Uterus (tissue), 2 donors: ENCODE results near the gene PIP5K1C.

Experiments
- POLR2A ChIP-seq, 2 donors: fragments of 450-650 bp; IDR thresholded peaks; one replicate each; pipeline ENCODE4 v1.6.1; 2016; ENCODE audit warnings: antibody characterized with exemption in 2 of 2, mild to moderate bottlenecking in 1 of 2, moderate library complexity in 1 of 2
- TF ChIP-seq, protein P1 (sequence below), 4 experiments: fragments of 200-600 bp in 2 of 4; fragments of 450-650 bp in 2 of 4; sonication (generic) in 2 of 4; IDR thresholded peaks; one replicate each; pipeline ENCODE4 v1.5.1; 2016 to 2019; ENCODE audit warnings: antibody characterized with exemption in 4 of 4, mild to moderate bottlenecking in 2 of 4, moderate library complexity in 1 of 4

DNA sequence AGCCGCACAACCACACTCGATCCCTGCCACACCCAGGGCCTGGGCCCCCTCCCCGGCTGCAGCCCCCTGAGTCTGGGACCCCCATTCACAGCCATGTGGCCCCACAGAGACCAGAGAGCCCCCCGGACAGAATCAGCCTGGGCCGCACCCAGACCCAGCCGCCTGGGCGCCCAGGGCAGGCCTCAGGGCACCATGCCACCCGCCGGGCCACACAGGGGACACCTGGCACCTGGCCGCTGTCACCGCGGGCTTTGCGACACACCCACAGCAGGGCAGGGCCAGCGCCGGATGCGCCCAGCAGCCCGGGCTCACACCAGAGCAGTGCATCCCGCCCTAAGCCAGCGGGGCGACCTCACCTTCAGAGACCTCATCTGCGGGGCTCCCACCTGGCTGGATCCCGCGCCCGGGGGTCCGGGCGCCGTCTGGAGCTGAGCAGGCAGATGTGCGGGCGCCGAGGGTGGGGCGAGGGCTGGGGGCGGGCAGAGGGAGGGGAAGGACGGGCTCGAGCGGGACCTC, 94.0 kb downstream of the PIP5K1C start:
- no peak for TF ChIP-seq POLR2A (IDR thresholded peaks at IDR 0.05)
- TF ChIP-seq, protein P1, sequence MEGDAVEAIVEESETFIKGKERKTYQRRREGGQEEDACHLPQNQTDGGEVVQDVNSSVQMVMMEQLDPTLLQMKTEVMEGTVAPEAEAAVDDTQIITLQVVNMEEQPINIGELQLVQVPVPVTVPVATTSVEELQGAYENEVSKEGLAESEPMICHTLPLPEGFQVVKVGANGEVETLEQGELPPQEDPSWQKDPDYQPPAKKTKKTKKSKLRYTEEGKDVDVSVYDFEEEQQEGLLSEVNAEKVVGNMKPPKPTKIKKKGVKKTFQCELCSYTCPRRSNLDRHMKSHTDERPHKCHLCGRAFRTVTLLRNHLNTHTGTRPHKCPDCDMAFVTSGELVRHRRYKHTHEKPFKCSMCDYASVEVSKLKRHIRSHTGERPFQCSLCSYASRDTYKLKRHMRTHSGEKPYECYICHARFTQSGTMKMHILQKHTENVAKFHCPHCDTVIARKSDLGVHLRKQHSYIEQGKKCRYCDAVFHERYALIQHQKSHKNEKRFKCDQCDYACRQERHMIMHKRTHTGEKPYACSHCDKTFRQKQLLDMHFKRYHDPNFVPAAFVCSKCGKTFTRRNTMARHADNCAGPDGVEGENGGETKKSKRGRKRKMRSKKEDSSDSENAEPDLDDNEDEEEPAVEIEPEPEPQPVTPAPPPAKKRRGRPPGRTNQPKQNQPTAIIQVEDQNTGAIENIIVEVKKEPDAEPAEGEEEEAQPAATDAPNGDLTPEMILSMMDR (IDR thresholded peaks at IDR 0.05) = no peak
